Measurements from ENCODE around the gene GSTA3.
"Not testable (repeated sequence)": the region's sequence is repeated elsewhere in the genome, so short reads cannot be mapped to it uniquely, and the experiment has no call there.

The GSTA3 gene

DNA sequence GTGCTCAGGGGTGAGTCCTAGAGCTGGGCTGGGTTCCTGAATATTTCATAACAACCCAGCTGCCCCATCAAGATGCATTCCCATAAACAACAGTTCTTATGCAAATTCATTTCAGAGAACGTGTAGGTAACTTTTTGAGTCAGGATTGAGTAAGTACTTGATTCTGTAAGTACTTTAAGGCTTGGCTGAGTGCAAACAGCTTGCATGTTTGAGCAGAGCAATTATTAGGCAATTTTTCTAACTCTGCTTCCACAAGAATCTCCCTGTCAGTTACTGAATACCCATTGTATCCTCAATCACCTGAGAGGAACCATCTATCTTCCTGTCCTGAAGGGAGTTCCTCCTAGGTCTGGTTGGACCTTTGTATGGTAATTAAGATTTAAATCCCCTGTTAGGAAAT is 10.0 kb upstream of the GSTA3 start:
- H3K4me3 ChIP-seq (ENCODE audit: low read depth, low read length); H3K27ac ChIP-seq (ENCODE audit: extremely low read depth, low read depth, low read length); H3K36me3 ChIP-seq (ENCODE audit: control insufficient read depth in 2 of 2, insufficient read depth in 1 of 2, low read length in 2 of 2); POLR2A ChIA-PET; H3K4me1 ChIP-seq (ENCODE audit: control insufficient read depth, insufficient read depth, low read length); H3K9me3 ChIP-seq (ENCODE audit: control insufficient read depth, insufficient read depth, low read depth, low read length): not testable (repeated sequence)
- CTCF ChIA-PET, result interaction anchor here (0.6 kb wide), 1 partner anchor 75 kb away, joined by 8 read pairs; the partner anchor contains the start of gene GSTA4

DNA sequence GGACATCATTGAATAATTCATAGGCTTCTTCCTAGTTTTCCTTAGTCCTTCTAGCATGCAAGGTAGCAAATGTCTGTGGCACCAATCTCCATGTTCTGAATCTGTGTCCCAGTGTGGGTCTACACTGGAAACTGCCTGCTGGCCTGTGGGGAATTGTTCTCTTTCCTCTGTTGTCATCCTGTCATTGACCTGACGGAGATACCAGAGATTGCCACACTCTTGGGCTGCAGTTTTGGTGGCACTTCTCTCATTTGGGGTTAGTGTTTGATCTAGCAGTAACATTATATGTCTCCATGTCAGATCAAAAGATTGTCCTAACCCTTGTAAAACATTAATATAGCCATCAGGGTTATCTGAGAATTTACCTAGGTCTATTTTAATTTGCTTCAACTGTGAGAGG is 9.3 kb upstream of the GSTA3 start:
- H3K4me3 ChIP-seq (ENCODE audit: low read depth, low read length); H3K4me1 ChIP-seq (ENCODE audit: control insufficient read depth, insufficient read depth, low read length); H3K27ac ChIP-seq (ENCODE audit: extremely low read depth, low read depth, low read length); H3K9me3 ChIP-seq (ENCODE audit: control insufficient read depth, insufficient read depth, low read depth, low read length); POLR2A ChIA-PET; H3K36me3 ChIP-seq (ENCODE audit: control insufficient read depth in 2 of 2, insufficient read depth in 1 of 2, low read length in 2 of 2): not testable (repeated sequence)
- CTCF ChIA-PET, result interaction anchor here (0.7 kb wide), 1 partner anchor 10 kb away, joined by 3 read pairs; no protein-coding TSS in a partner anchor

DNA sequence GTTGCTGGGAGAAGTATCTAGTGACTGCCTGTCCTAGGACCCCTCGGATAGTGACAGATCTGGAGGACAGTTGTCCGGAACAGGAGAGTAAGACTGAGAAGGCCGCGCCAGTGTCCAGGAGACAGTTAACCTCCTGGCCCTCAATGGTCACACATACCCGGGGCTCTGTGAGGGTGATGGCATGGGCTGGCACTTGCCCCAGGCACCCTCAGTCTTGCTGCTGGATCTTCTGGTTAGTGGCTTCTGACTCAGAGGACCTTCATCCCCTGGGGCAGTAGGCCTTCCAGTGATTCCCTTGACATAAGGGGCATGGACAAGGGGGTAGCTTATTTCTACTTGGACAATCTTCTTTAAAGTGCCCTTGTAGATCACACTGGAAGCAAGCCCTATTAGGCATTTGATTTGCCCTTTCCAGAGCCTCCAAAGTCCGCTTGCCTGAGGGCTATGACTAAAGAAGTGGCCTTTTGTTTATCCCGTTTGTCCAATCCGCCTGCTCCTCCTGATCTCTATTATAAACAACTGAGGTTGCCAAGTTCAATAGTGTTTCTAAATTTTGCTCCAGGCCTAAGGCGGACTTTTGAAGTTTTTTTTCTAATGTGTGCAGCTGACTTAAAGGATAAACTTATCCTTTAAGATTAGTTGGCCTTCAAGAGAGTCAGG is 8.7 kb upstream of the GSTA3 start:
- H3K9me3 ChIP-seq (ENCODE audit: control insufficient read depth, insufficient read depth, low read depth, low read length); H3K4me3 ChIP-seq (ENCODE audit: low read depth, low read length); POLR2A ChIA-PET; H3K4me1 ChIP-seq (ENCODE audit: control insufficient read depth, insufficient read depth, low read length); H3K36me3 ChIP-seq (ENCODE audit: control insufficient read depth in 2 of 2, insufficient read depth in 1 of 2, low read length in 2 of 2); H3K27ac ChIP-seq (ENCODE audit: extremely low read depth, low read depth, low read length): not testable (repeated sequence)
- CTCF ChIA-PET, result interaction anchor here (0.7 kb wide), 1 partner anchor 10 kb away, joined by 3 read pairs; no protein-coding TSS in a partner anchor
- TF ChIP-seq FEZF1 (tag by site-specific recombination; IDR thresholded peaks at IDR 0.05) (peak; percentile 80), TCF7L2 (IDR thresholded peaks at IDR 0.05; ENCODE audit: borderline replicate concordance, low read depth, low read length) (peak; percentile 84)

DNA sequence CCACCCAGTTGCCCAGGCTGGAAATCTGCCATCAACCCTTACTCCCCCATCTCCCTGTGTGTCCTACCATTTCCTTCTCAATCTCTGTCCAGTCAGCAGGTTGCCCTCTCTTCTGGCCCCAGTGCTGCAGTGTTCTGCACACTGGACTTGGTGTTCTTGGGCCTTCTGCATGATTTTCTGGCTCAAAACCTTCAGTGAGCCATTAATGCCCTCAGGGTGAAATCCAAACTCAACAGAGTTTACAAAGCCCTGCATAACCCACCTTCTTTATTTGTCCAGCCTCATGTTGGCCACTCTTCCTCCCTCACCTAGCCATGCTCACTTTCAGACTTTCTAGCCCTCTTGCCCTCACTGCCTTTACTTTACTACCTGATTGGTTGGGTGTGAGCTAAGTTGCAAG is 5.0 kb upstream of the GSTA3 start:
- Histone ChIP-seq H3K4me3 (ENCODE audit: low read depth, low read length) (no peak overlapping the region), H3K27ac (ENCODE audit: extremely low read depth, low read depth, low read length) (no peak overlapping the region), H3K36me3 (ENCODE audit: control insufficient read depth in 2 of 2, insufficient read depth in 1 of 2, low read length in 2 of 2) (no peaks in the 10 kb centered on the region), H3K4me1 (ENCODE audit: control insufficient read depth, insufficient read depth, low read length) (peaks cover 4% of the 10 kb centered on the region), H3K9me3 (ENCODE audit: control insufficient read depth, insufficient read depth, low read depth, low read length) (no peaks in the 10 kb centered on the region)
- TF ChIP-seq ZBTB20 (tag by site-specific recombination; IDR thresholded peaks at IDR 0.05) (no peak), ZNF830 (tag by site-specific recombination; IDR thresholded peaks at IDR 0.05; ENCODE audit: low read depth) (no peak), ZNF544 (tag by site-specific recombination; IDR thresholded peaks at IDR 0.05) (no peak), ZSCAN23 (tag by site-specific recombination; IDR thresholded peaks at IDR 0.05) (no peak), ZNF785 (tag by site-specific recombination; IDR thresholded peaks at IDR 0.05) (no peak), GLIS1 (tag by site-specific recombination; IDR thresholded peaks at IDR 0.05) (no peak)
- POLR2A ChIA-PET, result no interaction called here
- CTCF ChIA-PET, result interaction anchor here (0.6 kb wide), 1 partner anchor 33 kb away, joined by 4 read pairs; no protein-coding TSS in a partner anchor

DNA sequence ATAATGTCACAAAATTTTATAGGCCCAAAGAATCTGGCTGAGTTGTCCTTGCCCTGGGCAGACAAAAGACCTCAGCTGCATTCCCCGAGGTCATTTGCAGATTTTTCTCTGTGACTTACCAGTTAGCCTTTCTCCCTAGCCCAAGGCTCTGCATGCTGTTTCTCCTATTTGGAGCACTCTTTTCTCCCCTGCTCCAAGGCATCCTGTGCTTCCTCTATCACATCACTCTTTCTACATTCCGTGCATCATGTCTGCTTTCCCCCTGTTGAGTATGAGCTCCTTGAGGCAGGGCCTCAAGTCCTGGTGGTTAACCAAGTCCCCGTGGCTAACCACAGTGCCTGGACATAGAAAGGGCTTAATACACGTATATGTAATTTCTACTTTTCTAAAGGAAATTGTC is 593 bp upstream of the GSTA3 start:
- Histone ChIP-seq H3K4me1 (ENCODE audit: control insufficient read depth, insufficient read depth, low read length) (no peaks in the 10 kb centered on the region), H3K4me3 (ENCODE audit: low read depth, low read length) (no peak overlapping the region), H3K36me3 (ENCODE audit: control insufficient read depth in 2 of 2, insufficient read depth in 1 of 2, low read length in 2 of 2) (no peaks in the 10 kb centered on the region), H3K9me3 (ENCODE audit: control insufficient read depth, insufficient read depth, low read depth, low read length) (no peaks in the 10 kb centered on the region), H3K27ac (ENCODE audit: extremely low read depth, low read depth, low read length) (no peak overlapping the region)
- POLR2A ChIA-PET, result no interaction called here
- CTCF ChIA-PET, result interaction anchor here (0.6 kb wide), 1 partner anchor 785 kb away, joined by 5 read pairs; no protein-coding TSS in a partner anchor
- TF ChIP-seq ZNF239 (tag by site-specific recombination; IDR thresholded peaks at IDR 0.05), result no peak
- peak; percentile 83 for TF ChIP-seq ZBTB17 (tag by site-specific recombination; IDR thresholded peaks at IDR 0.05)
- TF ChIP-seq, protein P1, sequence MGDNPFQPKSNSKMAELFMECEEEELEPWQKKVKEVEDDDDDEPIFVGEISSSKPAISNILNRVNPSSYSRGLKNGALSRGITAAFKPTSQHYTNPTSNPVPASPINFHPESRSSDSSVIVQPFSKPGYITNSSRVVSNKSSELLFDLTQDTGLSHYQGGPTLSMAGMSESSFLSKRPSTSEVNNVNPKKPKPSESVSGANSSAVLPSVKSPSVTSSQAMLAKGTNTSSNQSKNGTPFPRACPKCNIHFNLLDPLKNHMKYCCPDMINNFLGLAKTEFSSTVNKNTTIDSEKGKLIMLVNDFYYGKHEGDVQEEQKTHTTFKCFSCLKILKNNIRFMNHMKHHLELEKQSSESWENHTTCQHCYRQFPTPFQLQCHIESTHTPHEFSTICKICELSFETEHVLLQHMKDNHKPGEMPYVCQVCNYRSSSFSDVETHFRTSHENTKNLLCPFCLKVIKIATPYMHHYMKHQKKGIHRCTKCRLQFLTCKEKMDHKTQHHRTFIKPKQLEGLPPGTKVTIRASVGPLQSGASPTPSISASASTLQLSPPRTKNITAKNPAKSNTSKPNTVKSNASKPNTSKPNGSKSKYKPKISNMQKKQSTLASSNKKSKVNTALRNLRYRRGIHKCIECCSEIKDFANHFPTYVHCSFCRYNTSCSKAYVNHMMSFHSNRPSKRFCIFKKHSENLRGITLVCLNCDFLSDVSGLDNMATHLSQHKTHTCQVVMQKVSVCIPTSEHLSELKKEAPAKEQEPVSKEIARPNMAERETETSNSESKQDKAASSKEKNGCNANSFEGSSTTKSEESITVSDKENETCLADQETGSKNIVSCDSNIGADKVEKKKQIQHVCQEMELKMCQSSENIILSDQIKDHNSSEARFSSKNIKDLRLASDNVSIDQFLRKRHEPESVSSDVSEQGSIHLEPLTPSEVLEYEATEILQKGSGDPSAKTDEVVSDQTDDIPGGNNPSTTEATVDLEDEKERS (tag by site-specific recombination; IDR thresholded peaks at IDR 0.05), result no peak
